GM23338 (cell line): Measurements from ENCODE around the gene CHD9NB. TPM values are rescaled to one million over a fixed set of nuclear protein-coding genes. Genes with fewer than 3 reads are reported as not detected.
A peak's percentile ranks its signal among the peaks of the same experiment; 100 is the strongest.

ENCODE experiments used
- ATAC-seq: fragments of 200-7000 bp; cut with Tn5 transposase; 3 replicates; pipeline ENCODE4 v1.9.1; 2020
- DNase-seq: peaks from one replicate; pipeline ENCODE4 v3.0.0-alpha.2; 2015; ENCODE audit warnings: low spot score
- H2AFZ ChIP-seq: fragments of 200-600 bp; sonication (generic); 2 replicates; pipeline ENCODE4 v1.8.0; 2016; ENCODE audit warnings: antibody characterized with exemption, mild to moderate bottlenecking, moderate library complexity
- H3F3A ChIP-seq: fragments of 200-600 bp; sonication (generic); replicated peaks from 2 replicates; pipeline ENCODE4 v1.8.0; 2017; ENCODE audit warnings: antibody characterized with exemption, mixed run types, low read depth
- H3K27ac ChIP-seq: fragments of 200-600 bp; sonication (generic); 2 replicates; pipeline ENCODE4 v1.6.1; 2016; ENCODE audit warnings: low read depth
- H3K27me3 ChIP-seq: fragments of 200-600 bp; sonication (generic); 2 replicates; pipeline ENCODE4 v1.8.0; 2016; ENCODE audit warnings: mild to moderate bottlenecking, mixed run types, moderate library complexity; ENCODE audit not compliant: insufficient read depth
- H3K36me3 ChIP-seq: fragments of 200-600 bp; sonication (generic); 2 replicates; pipeline ENCODE4 v1.8.0; 2016; ENCODE audit warnings: mild to moderate bottlenecking; ENCODE audit not compliant: insufficient read depth
- H3K4me1 ChIP-seq: fragments of 200-600 bp; sonication (generic); 2 replicates; pipeline ENCODE4 v1.8.0; 2016; ENCODE audit warnings: mild to moderate bottlenecking, moderate library complexity; ENCODE audit not compliant: insufficient read depth
- H3K4me2 ChIP-seq: fragments of 200-600 bp; sonication (generic); 2 replicates; pipeline ENCODE4 v1.7.1; 2017; ENCODE audit warnings: mixed run types
- H3K4me3 ChIP-seq: fragments of 200-600 bp; sonication (generic); 2 replicates; pipeline ENCODE4 v1.6.1; 2016; ENCODE audit warnings: mixed run types
- H3K79me2 ChIP-seq: fragments of 200-600 bp; sonication (generic); replicated peaks from 2 replicates; pipeline ENCODE4 v1.8.0; 2017; ENCODE audit warnings: mild to moderate bottlenecking; ENCODE audit not compliant: insufficient read depth
- H3K9me2 ChIP-seq: fragments of 200-600 bp; sonication (generic); 2 replicates; pipeline ENCODE4 v1.8.0; 2017; ENCODE audit not compliant: insufficient read depth
- H4K20me1 ChIP-seq: fragments of 200-600 bp; sonication (generic); replicated peaks from 2 replicates; pipeline ENCODE4 v1.8.0; 2017; ENCODE audit warnings: mild to moderate bottlenecking; ENCODE audit not compliant: insufficient read depth
- H3K27ac Mint-ChIP-seq: 2 replicates; pipeline ENCODE4 v1.8.0; 2020; ENCODE audit warnings: inconsistent platforms, mild to moderate bottlenecking, moderate library complexity, mixed read lengths
- H3K27me3 Mint-ChIP-seq: 3 replicates; pipeline ENCODE4 v1.8.0; 2022; ENCODE audit warnings: low read depth, mild to moderate bottlenecking, moderate library complexity, mixed read lengths, inconsistent platforms; ENCODE audit not compliant: insufficient read depth, poor library complexity
- H3K36me3 Mint-ChIP-seq: 3 replicates; pipeline ENCODE4 v1.8.0; 2021; ENCODE audit warnings: low read depth, mild to moderate bottlenecking, inconsistent platforms, moderate library complexity, mixed read lengths
- H3K4me1 Mint-ChIP-seq: 3 replicates; pipeline ENCODE4 v1.8.0; 2020; ENCODE audit warnings: mild to moderate bottlenecking, inconsistent platforms, mixed read lengths
- H3K4me3 Mint-ChIP-seq: 3 replicates; pipeline ENCODE4 v1.8.0; 2021; ENCODE audit warnings: moderate library complexity, mild to moderate bottlenecking, inconsistent platforms, mixed read lengths
- H3K9me3 Mint-ChIP-seq: 3 replicates; pipeline ENCODE4 v1.8.0; 2020; ENCODE audit warnings: moderate library complexity, mild to moderate bottlenecking, inconsistent platforms, mixed read lengths
- CREB1 ChIP-seq: fragments of 250-450 bp; sonication (Bioruptor Pico); IDR thresholded peaks from 2 replicates; pipeline ENCODE4 v1.5.0; 2020; ENCODE audit warnings: low read depth, mild to moderate bottlenecking, moderate library complexity
- ETS1 ChIP-seq: IDR thresholded peaks from 2 replicates; pipeline ENCODE4 v1.6.1; 2016; ENCODE audit warnings: antibody characterized with exemption
- EZH2 ChIP-seq: fragments of 200-600 bp; sonication (generic); IDR thresholded peaks from one replicate; pipeline ENCODE4 v1.8.0; 2017; ENCODE audit warnings: antibody characterized with exemption, mild to moderate bottlenecking, low read depth; ENCODE audit not compliant: unreplicated experiment
- EZH2phosphoT487 ChIP-seq: fragments of 200-600 bp; sonication (generic); IDR thresholded peaks from one replicate; pipeline ENCODE4 v1.8.1; 2018; ENCODE audit warnings: antibody characterized with exemption; ENCODE audit not compliant: unreplicated experiment
- JUNB ChIP-seq: IDR thresholded peaks from one replicate; pipeline ENCODE4 v1.6.1; 2016; ENCODE audit warnings: antibody characterized with exemption; ENCODE audit not compliant: unreplicated experiment
- NANOG ChIP-seq: IDR thresholded peaks from 2 replicates; pipeline ENCODE4 v1.6.1; 2016; ENCODE audit warnings: antibody characterized with exemption, borderline replicate concordance
- POLR2AphosphoS5 ChIP-seq: IDR thresholded peaks from 2 replicates; pipeline ENCODE4 v1.6.1; 2016; ENCODE audit warnings: antibody characterized with exemption, low read depth
- REST ChIP-seq: IDR thresholded peaks from one replicate; pipeline ENCODE4 v1.6.1; 2018; ENCODE audit warnings: antibody characterized with exemption; ENCODE audit not compliant: unreplicated experiment
- STAT1 ChIP-seq: IDR thresholded peaks from one replicate; pipeline ENCODE4 v1.6.1; 2016; ENCODE audit warnings: antibody characterized with exemption; ENCODE audit not compliant: unreplicated experiment
- ZNF114 ChIP-seq: fragments of 250-450 bp; sonication (Bioruptor Pico); IDR thresholded peaks from 2 replicates; pipeline ENCODE4 v1.5.0; 2020; ENCODE audit warnings: mild to moderate bottlenecking, moderate library complexity
- ZNF331 ChIP-seq: fragments of 250-450 bp; sonication (Bioruptor Pico); IDR thresholded peaks from 2 replicates; pipeline ENCODE4 v1.5.0; 2020; ENCODE audit warnings: low read depth, mild to moderate bottlenecking, moderate library complexity
- long read RNA-seq: library from polyadenylated mRNA; unstranded; transcript quantifications from one replicate; pipeline ENCODE4 v2.0.0, GENCODE V29; 2020; ENCODE audit not compliant: unreplicated experiment
- polyA plus RNA-seq: library from polyadenylated mRNA; unstranded; fragments of >200 nt; fragmentation: Nextera tagmentation; extraction: Ambion mirVana; gene quantifications from 2 replicates; pipeline ENCODE4 v1.2.1, GENCODE V29; 2016
- total RNA-seq: library from RNA; depleted of rRNA; stranded (reverse); fragments of >200 nt; shearing (Covaris generic); gene quantifications from 2 replicates; pipeline ENCODE4 v1.2.3, GENCODE V29; 2014; rRNA removed
- TF ChIP-seq, protein P1 (sequence below), 2 experiments: fragments of 200-600 bp in 1 of 2; sonication (generic) in 1 of 2; conservative IDR thresholded peaks; 2 replicates each; pipeline versions ENCODE4 v1.5.1 to v1.6.1; 2016 to 2017; ENCODE audit warnings: antibody characterized with exemption in 2 of 2, low read depth in 2 of 2, mild to moderate bottlenecking in 2 of 2, moderate library complexity in 1 of 2

Gene CHD9NB
- total RNA-seq: 4.2 and 4.5 TPM in 2 replicates
- polyA plus RNA-seq: 1.5 and 1.7 TPM in 2 replicates
- long read RNA-seq: 0 reads

- Mint-ChIP-seq H3K27ac (no peak within 1 kb of the TSS), H3K27me3 (peaks cover 11% of the 10 kb centered on the region), H3K36me3 (peaks cover 4% of the 10 kb centered on the region; the same call in 1 of the 3 replicates), H3K9me3 (no peaks in the 10 kb centered on the region; the same call in 1 of the 3 replicates), H3K4me3 (no peak within 1 kb of the TSS), H3K4me1 (peaks cover 17% of the 10 kb centered on the region)
- H3K9me2 ChIP-seq: no peaks in the 10 kb centered on the region
- H4K20me1 ChIP-seq: no peaks in the 10 kb centered on the region; the same call in 1 of the 2 replicates
- no peak within 1 kb of the TSS for H3K27ac ChIP-seq
- TF ChIP-seq REST (no peak), EZH2 (no peak)
- peaks cover 19% of the 10 kb centered on the region for H3K4me1 ChIP-seq
- H3K79me2 ChIP-seq: peaks cover 20% of the 10 kb centered on the region
- H3K4me3 ChIP-seq: no peak within 1 kb of the TSS
- H3F3A ChIP-seq: no peaks in the 10 kb centered on the region; the same call in 1 of the 2 replicates
- H3K4me2 ChIP-seq: no peak within 1 kb of the TSS
- no peak within 1 kb of the TSS for H2AFZ ChIP-seq
- H3K36me3 ChIP-seq: no peaks in the 10 kb centered on the region; the same call in 1 of the 2 replicates
- no peak for DNase-seq
- no peaks in the 10 kb centered on the region for H3K27me3 ChIP-seq
- no peak for ATAC-seq
Observed at GRCh38 chr16:53052519-53053501, at the start of gene CHD9NB. CHD9NB (minus strand) TSS chr16:53052897; CDS start chr16:53044158, 8,739 bp downstream.

DNA sequence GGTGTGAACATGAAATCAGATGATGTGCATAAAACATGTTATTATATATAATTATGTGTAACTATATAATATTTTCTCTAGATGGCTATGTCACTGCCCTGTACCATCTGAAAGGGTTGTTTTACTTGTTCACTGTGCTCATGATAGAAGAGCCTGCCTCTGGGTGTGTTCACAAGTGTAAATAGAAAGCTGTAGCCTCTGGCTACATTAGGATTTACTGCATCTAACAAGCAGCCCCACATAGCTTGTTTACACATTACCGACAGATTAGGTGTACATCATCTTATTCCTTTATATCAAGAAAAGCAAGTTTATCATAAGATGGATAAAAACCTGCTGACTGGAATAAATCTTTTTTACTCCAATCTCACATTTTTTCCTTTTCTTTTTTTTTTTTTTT, 48.2 kb upstream of the CHD9NB start:
- Mint-ChIP-seq H3K4me1 (peaks cover 28% of the 10 kb centered on the region), H3K36me3 (no peaks in the 10 kb centered on the region), H3K4me3 (0 out of 3 replicates have a peak overlapping the region, but pooled peaks have one; percentile 23), H3K27ac (no peak overlapping the region), H3K27me3 (peaks cover 5% of the 10 kb centered on the region), H3K9me3 (no peaks in the 10 kb centered on the region)
- Histone ChIP-seq H2AFZ (no peak overlapping the region), H3K27ac (no peak overlapping the region), H3K36me3 (no peaks in the 10 kb centered on the region), H4K20me1 (no peaks in the 10 kb centered on the region), H3K9me2 (no peaks in the 10 kb centered on the region), H3K79me2 (peaks cover 38% of the 10 kb centered on the region), H3K4me2 (no peak overlapping the region), H3K27me3 (no peaks in the 10 kb centered on the region), H3K4me1 (peaks cover 31% of the 10 kb centered on the region), H3F3A (peaks cover 15% of the 10 kb centered on the region), H3K4me3 (no peak overlapping the region)
- DNase-seq: no peak
- no peak for ATAC-seq
- TF ChIP-seq ZNF331 (CRISPR knock-in tag): no peak
- no peak for TF ChIP-seq CREB1 (CRISPR knock-in tag)
- TF ChIP-seq ETS1: no peak
- no peak for TF ChIP-seq JUNB
- TF ChIP-seq, protein P1, sequence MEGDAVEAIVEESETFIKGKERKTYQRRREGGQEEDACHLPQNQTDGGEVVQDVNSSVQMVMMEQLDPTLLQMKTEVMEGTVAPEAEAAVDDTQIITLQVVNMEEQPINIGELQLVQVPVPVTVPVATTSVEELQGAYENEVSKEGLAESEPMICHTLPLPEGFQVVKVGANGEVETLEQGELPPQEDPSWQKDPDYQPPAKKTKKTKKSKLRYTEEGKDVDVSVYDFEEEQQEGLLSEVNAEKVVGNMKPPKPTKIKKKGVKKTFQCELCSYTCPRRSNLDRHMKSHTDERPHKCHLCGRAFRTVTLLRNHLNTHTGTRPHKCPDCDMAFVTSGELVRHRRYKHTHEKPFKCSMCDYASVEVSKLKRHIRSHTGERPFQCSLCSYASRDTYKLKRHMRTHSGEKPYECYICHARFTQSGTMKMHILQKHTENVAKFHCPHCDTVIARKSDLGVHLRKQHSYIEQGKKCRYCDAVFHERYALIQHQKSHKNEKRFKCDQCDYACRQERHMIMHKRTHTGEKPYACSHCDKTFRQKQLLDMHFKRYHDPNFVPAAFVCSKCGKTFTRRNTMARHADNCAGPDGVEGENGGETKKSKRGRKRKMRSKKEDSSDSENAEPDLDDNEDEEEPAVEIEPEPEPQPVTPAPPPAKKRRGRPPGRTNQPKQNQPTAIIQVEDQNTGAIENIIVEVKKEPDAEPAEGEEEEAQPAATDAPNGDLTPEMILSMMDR (conservative IDR thresholded peaks at IDR 0.05; ENCODE audit: low read depth in 2 of 2): no peak
- no peak for TF ChIP-seq ZNF114 (CRISPR knock-in tag)
- TF ChIP-seq STAT1: no peak
- no peak for TF ChIP-seq REST
- TF ChIP-seq POLR2AphosphoS5: no peak
- no peak for TF ChIP-seq EZH2phosphoT487
- no peak for TF ChIP-seq NANOG
